ENCODE results near the gene MARK2.

The MARK2 gene

GRCh38 chr11:63876616-63877015, 37.7 kb downstream of the MARK2 start:
- no peak overlapping the region for H3K4me3 ChIP-seq (ENCODE audit: low read depth, low read length)
- DNase-seq (ENCODE audit: low read depth): no peak
- TF ChIP-seq, protein P1, sequence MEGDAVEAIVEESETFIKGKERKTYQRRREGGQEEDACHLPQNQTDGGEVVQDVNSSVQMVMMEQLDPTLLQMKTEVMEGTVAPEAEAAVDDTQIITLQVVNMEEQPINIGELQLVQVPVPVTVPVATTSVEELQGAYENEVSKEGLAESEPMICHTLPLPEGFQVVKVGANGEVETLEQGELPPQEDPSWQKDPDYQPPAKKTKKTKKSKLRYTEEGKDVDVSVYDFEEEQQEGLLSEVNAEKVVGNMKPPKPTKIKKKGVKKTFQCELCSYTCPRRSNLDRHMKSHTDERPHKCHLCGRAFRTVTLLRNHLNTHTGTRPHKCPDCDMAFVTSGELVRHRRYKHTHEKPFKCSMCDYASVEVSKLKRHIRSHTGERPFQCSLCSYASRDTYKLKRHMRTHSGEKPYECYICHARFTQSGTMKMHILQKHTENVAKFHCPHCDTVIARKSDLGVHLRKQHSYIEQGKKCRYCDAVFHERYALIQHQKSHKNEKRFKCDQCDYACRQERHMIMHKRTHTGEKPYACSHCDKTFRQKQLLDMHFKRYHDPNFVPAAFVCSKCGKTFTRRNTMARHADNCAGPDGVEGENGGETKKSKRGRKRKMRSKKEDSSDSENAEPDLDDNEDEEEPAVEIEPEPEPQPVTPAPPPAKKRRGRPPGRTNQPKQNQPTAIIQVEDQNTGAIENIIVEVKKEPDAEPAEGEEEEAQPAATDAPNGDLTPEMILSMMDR (IDR thresholded peaks at IDR 0.05; ENCODE audit: control insufficient read depth, extremely low read depth, insufficient read depth): no peak

DNA sequence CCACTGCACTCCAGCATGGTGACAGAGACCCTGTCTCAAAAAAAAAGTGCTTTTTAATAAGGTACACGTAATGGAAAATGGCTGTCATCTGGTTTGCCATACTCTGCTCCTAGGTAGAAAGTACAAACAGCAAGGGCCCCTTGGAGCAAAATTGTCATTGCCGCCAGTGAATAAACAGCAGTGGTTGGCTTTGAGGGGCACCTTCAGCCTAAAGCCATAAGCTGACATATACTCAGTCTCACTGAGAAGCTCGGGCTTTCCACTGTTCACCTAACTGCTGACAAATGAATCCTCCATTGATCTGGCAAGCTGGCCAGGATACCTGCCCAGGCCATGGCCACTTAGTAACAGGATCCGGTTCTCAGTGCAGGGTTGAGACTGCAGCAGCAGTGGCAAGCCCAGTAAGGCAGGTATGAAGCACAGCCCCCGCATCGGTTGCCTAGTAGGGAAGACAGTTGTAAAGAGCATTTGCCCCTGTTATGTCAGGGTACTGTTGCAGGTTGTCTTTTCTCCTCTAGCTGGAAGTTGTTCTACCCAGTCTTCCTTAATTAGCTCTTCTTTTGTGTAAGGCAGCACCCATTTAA, 38.8 kb downstream of the MARK2 start:
- TF ChIP-seq, protein P1 (IDR thresholded peaks at IDR 0.05; ENCODE audit: control insufficient read depth, extremely low read depth, insufficient read depth): no peak
- DNase-seq (ENCODE audit: low read depth): no peak
- no peak overlapping the region for H3K4me3 ChIP-seq (ENCODE audit: low read depth, low read length)

DNA sequence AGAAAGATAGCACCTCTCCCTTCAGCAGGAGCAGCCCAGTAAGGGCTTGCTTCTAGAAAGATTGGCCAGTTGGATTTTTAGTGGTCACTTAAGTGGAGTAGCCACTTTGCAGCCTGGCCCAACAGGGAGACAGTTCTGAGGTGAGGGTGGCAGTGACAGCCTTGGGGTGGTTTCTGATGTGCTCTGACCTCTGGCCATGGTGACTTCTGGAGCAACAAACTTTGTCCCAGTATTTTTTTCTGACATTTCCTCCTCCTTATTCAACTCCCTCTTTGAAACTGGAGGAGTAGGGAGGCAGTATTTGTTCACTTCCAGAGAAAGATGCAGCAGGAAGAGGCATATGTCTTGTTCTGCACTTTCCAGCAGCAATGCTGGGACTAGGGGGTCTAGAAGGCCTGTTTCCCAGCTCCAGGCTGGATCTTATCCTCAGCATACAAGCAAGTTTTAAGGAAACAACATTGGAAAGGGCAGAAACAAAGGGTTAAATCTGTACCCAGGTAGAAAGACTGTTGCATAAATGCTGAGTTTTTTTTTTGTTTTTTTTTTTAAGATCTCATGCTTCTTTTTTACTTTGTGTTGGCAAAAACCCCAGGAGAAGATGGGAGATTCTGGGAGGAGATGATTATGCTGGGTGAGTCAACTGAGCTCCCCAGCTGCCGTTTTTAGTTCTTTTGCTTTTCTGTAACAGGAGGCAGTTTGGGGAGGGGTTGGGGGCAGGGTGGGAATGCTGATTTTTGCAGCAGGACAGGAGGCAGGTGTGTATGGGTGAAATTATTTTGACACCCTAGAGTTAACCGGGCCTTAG, 40.9 kb downstream of the MARK2 start:
- no peak overlapping the region for H3K4me3 ChIP-seq (ENCODE audit: low read depth, low read length)
- no peak for DNase-seq (ENCODE audit: low read depth)
- TF ChIP-seq, protein P1 (IDR thresholded peaks at IDR 0.05; ENCODE audit: control insufficient read depth, extremely low read depth, insufficient read depth): no peak

- TF ChIP-seq, protein P1 (IDR thresholded peaks at IDR 0.05; ENCODE audit: control insufficient read depth, extremely low read depth, insufficient read depth): no peak
- H3K4me3 ChIP-seq (ENCODE audit: low read depth, low read length): no peak overlapping the region
- no peak for DNase-seq (ENCODE audit: low read depth)
These were observed 41.5 kb downstream of the MARK2 start for GRCh38 chr11:63880403-63880790.

DNA sequence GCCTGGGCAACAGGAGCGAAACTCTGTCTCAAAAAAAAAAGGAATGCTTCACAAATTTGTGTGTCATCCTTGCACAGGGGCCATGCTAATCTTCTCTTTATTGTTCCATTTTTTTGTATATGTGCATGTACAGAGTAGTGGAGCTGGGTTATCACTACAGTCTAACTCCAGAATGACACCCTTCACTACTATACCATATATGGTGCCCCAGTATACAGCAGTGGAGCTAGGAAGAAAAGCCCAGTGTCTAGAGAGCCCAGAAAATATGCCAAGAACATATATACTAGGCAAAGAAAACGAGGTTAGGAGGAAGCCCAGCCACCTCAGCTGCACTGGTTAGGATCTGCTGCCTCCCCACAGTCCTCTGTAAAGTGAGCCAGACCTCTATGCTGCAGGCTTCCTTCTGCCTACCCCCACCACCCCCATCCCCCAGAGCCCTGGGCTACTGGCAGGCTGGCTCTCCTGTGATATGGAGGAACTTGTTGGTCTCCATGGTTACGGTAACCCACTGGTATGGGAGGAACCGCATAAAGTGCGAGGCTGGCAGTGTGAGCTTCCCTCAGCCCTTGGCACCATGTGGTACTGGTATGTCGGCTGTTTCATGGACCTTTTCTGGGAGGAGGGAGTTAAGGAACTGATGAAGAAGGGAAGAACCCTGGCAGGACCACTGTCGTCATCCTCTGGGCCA, 43.8 kb downstream of the MARK2 start:
- no peak overlapping the region for H3K4me3 ChIP-seq (ENCODE audit: low read depth, low read length)
- TF ChIP-seq, protein P1 (IDR thresholded peaks at IDR 0.05; ENCODE audit: control insufficient read depth, extremely low read depth, insufficient read depth): no peak
- DNase-seq (ENCODE audit: low read depth): no peak

- TF ChIP-seq, protein P1 (IDR thresholded peaks at IDR 0.05; ENCODE audit: control insufficient read depth, extremely low read depth, insufficient read depth): no peak
- no peak for DNase-seq (ENCODE audit: low read depth)
- H3K4me3 ChIP-seq (ENCODE audit: low read depth, low read length): no peak overlapping the region
These were observed 44.9 kb downstream of the MARK2 start for GRCh38 chr11:63883791-63884190.
